Endothelial cell of umbilical vein (primary cell): ENCODE data around the gene SMARCD1.
"Not testable (repeated sequence)": the region's sequence is repeated elsewhere in the genome, so short reads cannot be mapped to it uniquely, and the experiment has no call there.

Source experiments
- EZH2 ChIP-seq: IDR thresholded peaks from 2 replicates; pipeline ENCODE4 v1.6.1; 2012; ENCODE audit warnings: borderline replicate concordance, low read depth, mild to moderate bottlenecking, moderate library complexity, low read length, inconsistent platforms; ENCODE audit not compliant: severe bottlenecking
- GATA2 ChIP-seq: IDR thresholded peaks from 2 replicates; pipeline ENCODE4 v1.7.0; 2011; ENCODE audit warnings: low read depth, mild to moderate bottlenecking, moderate library complexity, mixed read lengths, low read length; ENCODE audit not compliant: insufficient read length, insufficient read depth
- POLR2A ChIP-seq: IDR thresholded peaks from 2 replicates; pipeline ENCODE4 v1.6.1; 2012; ENCODE audit warnings: low read depth, mild to moderate bottlenecking, control low read depth, low read length
- TF ChIP-seq, protein P1 (sequence below), 2 donors: IDR thresholded peaks; 1 replicate in 1 of 2; 2 replicates in 1 of 2; pipeline ENCODE4 v1.5.1; 2011; ENCODE audit warnings: low read length in 2 of 2, mild to moderate bottlenecking in 2 of 2, moderate library complexity in 2 of 2, control low read depth in 1 of 2, inconsistent platforms in 1 of 2, low read depth in 1 of 2; ENCODE audit not compliant: insufficient read depth in 1 of 2; ENCODE audit errors: extremely low read depth in 1 of 2

DNA sequence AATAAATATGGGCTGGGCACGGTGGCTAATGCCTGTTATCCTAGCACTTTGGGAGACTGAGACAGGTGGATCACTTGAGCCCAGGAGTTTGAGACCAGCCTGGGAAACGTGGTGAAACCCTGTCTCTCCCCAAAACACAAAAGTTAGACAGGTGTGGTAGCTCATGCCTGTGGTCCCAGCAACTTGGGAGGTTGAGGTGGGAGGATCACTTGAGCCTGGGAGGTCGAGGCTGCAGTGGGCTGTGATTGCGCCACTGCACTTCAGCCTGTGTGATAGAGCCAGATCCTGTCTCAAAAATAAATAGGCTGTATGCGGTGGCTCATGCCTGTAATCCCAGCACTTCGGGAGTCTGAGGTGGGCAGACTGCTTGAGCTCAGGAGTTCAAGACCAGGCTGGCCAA is 62.9 kb downstream of the SMARCD1 start:
- TF ChIP-seq, protein P1, sequence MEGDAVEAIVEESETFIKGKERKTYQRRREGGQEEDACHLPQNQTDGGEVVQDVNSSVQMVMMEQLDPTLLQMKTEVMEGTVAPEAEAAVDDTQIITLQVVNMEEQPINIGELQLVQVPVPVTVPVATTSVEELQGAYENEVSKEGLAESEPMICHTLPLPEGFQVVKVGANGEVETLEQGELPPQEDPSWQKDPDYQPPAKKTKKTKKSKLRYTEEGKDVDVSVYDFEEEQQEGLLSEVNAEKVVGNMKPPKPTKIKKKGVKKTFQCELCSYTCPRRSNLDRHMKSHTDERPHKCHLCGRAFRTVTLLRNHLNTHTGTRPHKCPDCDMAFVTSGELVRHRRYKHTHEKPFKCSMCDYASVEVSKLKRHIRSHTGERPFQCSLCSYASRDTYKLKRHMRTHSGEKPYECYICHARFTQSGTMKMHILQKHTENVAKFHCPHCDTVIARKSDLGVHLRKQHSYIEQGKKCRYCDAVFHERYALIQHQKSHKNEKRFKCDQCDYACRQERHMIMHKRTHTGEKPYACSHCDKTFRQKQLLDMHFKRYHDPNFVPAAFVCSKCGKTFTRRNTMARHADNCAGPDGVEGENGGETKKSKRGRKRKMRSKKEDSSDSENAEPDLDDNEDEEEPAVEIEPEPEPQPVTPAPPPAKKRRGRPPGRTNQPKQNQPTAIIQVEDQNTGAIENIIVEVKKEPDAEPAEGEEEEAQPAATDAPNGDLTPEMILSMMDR (IDR thresholded peaks at IDR 0.05; ENCODE audit: extremely low read depth in 1 of 2, insufficient read depth in 1 of 2, low read depth in 1 of 2, low read length in 2 of 2) = not testable (repeated sequence)
- TF ChIP-seq POLR2A, EZH2, GATA2: not testable (repeated sequence)
